ENCODE results near the gene STAB1.

The STAB1 gene

DNA sequence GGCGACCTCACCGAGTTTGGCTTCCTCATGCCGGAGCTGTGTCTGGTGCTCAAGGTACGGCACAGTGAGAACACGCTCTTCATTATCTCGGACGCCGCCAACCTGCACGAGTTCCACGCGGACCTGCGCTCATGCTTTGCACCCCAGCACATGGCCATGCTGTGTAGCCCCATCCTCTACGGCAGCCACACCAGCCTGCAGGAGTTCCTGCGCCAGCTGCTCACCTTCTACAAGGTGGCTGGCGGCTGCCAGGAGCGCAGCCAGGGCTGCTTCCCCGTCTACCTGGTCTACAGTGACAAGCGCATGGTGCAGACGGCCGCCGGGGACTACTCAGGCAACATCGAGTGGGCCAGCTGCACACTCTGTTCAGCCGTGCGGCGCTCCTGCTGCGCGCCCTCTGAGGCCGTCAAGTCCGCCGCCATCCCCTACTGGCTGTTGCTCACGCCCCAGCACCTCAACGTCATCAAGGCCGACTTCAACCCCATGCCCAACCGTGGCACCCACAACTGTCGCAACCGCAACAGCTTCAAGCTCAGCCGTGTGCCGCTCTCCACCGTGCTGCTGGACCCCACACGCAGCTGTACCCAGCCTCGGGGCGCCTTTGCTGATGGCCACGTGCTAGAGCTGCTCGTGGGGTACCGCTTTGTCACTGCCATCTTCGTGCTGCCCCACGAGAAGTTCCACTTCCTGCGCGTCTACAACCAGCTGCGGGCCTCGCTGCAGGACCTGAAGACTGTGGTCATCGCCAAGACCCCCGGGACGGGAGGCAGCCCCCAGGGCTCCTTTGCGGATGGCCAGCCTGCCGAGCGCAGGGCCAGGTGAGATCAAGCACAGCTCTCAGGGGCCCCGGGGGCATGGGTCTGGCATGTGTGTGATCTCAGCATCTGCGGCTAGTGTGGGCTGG, 7.1 kb upstream of the STAB1 start:
- no peak for DNase-seq

DNA sequence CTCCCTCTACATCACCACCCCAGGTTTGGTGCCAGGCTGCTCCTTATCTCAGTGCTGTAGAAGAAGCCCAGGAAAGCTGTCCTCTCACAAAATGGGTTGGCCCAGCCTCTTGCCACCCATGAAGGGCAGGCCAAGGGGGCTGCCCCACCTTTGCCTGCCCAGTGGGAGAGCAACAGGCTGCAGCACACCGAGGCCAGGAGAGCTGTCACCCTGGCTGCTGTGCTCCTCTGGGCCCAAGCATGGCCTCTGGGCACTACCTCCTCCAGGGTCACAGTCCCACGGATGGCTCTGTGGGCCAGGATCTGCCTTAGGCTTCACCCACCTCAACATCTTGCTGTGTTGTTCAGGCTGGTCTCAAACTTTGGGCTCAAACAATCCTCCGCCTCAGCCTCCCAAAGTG, 6.4 kb upstream of the STAB1 start:
- no peak for DNase-seq

DNA sequence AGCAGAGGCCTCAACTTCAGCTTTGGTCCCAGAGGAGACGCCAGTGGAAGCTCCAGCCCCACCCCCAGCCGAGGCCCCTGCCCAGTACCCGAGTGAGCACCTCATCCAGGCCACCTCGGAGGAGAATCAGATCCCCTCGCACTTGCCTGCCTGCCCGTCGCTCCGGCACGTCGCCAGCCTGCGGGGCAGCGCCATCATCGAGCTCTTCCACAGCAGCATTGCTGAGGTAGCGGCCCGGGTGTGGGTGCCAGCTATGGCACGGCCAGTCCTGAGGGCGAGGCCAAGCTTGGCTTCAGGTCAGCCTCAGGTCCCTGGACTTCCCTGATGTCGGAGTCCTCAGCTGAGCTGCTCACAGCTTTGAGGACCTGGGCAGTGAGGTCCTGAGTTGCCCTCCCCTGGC, 5.7 kb upstream of the STAB1 start:
- DNase-seq = no peak

DNA sequence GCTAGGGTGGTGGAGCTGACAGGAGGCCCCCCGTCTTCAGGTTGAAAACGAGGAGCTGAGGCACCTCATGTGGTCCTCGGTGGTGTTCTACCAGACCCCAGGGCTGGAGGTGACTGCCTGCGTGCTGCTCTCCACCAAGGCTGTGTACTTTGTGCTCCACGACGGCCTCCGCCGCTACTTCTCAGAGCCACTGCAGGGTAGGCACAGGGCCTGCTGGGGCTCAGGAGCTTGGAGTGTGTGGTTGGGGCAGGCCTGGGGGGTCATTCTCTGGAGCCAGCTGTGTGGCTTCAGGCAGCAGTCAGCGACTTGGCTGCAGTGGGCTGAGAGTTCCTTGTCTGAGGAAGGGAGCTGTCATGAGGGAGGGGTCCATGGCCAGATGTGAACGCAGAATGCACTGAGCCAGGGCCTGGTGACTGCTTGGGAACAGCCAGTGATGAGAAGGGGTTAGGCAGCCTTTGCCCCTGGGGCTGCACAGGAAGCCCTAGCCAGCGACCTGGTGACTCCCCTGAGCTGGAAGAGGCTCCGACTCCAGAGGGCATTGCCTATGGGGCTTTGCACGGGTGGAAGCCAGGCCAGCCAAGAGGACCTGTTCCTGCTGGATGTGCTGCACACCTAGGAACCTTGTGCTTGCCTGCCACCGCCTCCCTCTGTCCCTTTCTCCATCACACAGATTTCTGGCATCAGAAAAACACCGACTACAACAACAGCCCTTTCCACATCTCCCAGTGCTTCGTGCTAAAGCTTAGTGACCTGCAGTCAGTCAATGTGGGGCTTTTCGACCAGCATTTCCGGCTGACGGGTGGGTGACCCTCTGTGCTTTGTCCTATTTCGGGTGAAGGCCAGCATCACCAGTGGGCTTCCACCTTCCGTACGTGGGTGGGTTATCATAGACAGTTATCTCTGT, 4.9 kb upstream of the STAB1 start:
- DNase-seq = no peak

DNA sequence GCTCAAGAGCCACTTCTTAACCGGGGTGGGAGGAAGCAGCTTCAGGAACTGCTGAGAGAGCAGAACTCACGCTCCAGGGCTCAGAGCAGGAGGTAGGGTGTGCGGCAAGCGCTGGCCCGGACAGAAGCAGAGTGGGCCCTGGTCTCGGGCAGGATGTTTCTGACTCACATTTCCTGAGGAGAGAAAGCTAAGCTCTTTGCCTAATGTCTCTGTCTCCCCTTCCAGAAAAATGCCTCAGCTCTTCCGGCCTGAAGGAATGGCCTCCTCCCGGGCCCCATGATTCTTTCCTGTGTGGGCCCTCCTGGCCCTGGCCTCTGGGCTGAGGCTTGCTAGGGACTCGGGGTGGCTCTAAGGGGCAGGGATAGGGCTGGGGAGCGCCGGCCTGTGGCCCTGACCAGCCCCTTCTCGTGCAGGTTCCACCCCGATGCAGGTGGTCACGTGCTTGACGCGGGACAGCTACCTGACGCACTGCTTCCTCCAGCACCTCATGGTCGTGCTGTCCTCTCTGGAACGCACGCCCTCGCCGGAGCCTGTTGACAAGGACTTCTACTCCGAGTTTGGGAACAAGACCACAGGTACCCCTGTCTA, 4.1 kb upstream of the STAB1 start:
- DNase-seq = no peak

DNA sequence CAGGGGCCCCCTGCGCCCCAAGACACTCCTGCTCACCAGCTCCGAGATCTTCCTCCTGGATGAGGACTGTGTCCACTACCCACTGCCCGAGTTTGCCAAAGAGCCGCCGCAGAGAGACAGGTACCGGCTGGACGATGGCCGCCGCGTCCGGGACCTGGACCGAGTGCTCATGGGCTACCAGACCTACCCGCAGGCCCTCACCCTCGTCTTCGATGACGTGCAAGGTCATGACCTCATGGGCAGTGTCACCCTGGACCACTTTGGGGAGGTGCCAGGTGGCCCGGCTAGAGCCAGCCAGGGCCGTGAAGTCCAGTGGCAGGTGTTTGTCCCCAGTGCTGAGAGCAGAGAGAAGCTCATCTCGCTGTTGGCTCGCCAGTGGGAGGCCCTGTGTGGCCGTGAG, 3.1 kb upstream of the STAB1 start:
- no peak for DNase-seq

DNA sequence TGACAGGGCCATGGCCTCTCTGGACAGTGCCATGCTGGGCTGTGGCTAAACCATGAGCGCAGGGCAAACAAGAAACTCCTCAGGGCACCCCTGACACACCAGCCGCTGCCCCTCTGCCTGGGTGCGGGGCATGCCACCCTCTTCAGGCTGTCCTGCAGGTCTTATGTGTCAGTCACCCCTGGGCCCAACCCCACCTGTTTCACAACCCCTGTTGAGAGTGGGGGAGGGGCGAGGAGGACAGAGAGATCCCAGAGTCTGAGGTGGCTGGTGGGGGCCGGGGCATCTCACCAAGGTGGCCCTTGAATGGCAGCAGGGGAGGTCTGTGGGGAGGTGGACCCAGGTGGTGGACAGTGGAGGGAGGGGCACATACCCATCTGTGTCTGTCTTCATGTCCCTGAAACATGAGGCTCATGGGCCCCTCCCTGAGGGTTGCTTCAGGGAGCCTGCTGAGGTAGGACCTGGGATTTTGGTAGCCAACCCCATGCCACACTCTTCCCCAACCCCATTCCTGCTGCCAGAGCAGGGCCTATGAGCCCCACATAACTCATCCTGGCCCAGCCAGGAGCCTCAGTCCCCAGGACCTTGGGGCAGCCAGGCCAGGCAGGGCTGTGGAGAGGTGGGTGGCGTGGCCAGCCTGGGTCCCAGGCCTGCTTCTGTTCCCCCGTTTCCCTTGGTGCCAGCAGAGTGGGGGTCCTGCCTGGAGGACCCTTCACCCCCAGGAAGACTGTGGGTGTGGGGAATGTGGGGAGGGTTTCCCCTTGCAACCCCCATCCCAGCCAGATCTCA, 1.7 kb upstream of the STAB1 start:
- no peak for DNase-seq

DNA sequence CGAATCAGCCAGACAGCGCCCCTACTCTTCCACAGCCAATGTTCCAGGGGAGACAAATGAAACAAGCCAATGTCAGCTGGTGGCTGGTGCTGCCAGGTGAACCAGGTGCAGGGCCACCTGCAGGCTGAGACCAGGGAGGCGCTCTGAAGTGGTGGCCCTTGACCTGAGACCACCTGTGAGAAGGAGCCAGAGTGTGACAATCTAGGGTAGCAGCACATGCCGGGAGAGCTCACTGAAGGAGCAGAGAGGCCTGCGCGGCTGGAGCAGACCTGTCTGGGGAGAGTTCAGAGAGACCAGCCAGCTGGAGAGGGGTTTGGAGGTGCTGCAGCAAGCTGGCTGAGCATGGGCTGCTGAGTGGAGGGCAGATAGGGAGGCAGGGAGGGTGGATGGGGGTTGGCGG, 693 bp upstream of the STAB1 start:
- DNase-seq = peak; percentile 4

DNA sequence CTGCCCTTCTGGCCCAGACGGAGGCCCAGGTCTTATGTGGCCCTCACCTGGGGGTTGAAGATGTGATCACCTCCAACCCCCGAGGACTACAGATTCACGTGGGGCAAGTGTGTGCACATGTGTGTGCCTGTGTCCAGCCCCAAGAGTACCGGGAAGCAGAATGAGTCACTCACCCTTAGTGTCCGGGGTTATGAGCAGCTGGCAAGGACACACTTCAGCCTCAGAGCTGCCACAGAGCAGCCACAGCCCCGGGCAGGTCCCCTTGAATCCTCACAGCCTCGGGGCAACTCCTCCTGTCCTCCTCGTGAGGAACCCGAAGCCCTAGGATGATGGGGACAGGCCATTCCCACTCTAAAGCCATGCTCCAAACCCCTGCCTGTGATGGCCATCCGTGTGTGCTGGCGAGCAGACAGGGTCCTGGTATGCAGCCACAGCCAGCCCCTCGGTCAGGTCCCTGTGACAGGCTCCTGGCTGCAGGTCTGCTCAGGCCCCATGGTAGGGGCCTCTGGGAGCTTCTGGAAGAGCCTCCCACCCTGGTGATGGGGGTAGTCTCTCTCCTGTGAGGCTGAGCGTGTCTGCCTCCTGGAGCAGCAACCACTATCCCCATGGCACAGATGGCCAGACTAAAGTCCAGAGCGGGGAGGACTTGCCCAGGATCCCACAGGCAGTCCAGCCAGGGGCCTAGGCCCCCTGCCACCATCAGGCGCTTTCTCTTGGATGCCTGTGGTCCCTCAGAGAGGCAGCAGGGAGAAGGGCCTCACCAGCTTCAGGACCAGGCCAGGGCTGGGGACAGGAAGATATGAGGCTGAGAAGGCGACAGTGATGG, 852 bp downstream of the STAB1 start:
- DNase-seq = no peak

DNA sequence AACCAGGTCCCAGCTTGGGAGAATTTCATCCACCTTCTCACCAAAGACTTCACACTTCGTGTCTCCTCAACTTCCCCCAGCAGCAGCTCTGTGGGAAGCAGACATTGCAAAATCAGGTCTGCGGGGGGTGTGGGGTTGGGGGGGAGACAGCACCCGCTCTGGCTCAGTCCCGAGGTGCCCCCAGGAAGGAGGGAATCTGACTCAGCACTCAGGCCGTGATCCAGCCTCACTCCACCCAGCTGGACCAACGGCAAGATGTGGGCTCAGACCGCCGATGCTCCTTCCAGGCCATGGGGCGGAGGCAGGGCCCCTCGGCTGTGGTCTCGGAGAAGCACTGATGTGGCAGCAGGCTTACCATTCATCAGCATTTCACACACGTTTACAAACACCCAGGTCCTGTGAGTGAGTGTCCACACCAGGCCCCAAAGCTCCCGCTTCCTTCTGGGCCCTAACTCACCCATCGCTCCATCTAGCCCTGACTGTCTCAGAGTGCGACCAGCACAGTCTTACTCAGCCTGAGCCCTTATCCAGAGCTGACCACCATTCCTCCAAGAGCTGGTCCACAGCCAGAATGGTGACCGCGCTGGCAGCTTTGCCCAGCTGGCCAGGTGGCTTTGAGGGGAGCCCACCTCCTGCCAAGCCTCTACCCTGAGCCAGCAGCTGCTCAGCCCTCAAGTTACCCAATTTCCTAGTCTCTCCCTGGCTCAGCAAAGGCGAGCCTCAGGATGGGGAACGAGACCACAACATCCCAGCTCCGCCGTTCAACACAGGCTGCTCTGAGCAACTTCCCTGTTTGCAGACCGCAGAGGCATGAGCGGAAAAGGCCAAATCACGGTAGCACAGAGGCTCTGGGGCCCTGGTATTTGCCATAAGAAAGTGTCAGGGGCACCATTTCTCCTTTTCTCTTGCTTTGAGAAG, 3.3 kb downstream of the STAB1 start:
- DNase-seq = no peak

DNA sequence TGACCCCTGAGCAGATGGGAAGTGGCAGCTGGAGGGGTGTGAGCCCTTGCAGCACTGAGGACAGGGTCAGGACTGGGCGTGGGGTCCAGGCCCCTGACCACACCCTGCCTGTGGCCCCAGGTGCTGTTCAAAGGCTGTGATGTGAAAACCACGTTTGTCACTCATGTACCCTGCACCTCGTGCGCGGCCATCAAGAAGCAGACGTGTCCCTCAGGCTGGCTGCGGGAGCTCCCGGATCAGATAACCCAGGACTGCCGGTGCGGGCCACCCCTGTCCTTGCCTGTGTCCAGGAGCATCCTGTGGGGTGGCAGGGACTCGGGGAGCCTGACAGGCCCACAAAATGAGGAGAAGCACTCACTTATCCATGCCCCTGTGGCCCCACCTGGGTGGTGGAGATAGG, 5.9 kb downstream of the STAB1 start:
- DNase-seq = no peak

DNA sequence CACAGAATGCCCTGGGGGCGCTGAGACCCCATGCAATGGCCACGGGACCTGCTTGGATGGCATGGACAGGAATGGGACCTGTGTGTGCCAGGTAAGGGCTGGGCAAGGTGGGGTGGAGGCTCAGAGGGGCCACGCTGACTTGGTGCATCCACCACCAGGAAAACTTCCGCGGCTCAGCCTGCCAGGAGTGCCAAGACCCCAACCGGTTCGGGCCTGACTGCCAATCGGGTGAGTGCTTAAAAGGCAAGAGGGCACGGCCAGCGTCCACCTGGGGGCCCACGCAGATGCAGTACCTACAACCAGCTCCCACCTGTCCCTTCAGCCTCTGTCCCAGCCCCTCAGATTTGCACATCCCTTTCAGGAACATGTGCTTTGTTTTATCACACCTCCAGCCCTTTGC, 6.9 kb downstream of the STAB1 start:
- DNase-seq = no peak

DNA sequence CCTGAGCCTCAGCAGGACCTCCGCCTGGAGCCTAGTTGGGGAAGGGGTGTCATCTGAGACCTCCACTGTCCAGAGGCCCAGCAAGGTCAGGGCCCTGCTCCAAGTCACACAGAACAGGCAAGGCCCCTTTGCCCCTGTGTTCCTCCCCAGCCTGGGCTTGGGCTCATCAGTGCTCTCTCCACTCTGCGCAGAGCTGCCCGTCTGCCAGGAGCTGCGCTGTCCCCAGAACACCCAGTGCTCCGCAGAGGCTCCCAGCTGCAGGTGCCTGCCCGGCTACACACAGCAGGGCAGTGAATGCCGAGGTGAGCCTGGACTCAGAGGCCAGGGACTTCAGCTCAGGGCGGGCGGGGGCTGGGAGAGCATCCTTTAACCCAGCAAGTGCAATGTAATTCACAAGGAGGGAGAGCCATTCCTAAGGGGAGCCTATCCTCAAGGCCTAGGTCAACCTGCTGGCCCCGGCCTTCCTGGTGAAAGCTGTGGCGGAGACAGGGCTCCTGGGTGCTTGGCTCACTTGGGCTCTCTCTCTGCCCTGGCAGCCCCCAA, 7.7 kb downstream of the STAB1 start:
- no peak for DNase-seq

DNA sequence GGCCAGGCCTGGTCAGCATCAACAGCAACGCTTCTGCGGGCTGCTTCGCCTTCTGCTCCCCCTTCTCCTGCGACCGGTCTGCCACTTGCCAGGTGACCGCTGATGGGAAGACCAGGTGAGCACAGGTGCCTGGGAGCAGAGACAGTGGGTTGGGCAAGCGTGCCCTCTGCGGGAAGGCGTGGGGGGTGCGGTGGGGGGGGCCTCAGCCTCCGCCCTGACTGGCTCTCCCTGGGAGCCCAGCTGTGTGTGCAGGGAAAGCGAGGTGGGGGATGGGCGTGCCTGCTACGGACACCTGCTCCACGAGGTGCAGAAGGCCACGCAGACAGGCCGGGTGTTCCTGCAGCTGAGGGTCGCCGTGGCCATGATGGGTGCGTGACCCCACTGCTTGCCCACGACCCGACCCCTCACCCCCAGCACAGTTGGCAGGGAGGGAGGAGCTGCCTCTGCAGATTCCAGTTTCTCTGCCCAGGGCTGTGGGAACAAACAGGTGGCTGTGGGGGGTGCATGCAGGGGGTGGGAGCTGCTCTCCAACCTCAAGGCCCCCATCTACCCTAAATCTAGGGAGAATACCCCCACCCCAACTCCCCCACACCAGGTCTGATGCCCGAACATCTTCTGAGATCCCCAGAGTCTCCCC, 8.8 kb downstream of the STAB1 start:
- no peak for DNase-seq

DNA sequence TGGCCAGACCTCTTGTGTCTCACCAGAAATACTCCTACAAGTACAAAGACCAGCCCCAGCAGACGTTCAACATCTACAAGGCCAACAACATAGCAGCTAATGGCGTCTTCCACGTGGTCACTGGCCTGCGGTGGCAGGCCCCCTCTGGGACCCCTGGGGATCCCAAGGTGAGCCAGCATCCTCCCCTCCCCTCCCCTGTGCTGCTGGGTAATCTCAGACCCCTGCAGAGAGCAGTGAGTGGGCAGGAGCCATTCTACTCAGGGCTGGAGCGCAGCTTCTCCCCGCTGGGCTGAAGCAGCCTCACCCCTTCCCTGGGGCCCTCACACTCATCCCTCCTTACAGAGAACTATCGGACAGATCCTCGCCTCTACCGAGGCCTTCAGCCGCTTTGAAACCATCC, 9.8 kb downstream of the STAB1 start:
- DNase-seq = no peak

DNA sequence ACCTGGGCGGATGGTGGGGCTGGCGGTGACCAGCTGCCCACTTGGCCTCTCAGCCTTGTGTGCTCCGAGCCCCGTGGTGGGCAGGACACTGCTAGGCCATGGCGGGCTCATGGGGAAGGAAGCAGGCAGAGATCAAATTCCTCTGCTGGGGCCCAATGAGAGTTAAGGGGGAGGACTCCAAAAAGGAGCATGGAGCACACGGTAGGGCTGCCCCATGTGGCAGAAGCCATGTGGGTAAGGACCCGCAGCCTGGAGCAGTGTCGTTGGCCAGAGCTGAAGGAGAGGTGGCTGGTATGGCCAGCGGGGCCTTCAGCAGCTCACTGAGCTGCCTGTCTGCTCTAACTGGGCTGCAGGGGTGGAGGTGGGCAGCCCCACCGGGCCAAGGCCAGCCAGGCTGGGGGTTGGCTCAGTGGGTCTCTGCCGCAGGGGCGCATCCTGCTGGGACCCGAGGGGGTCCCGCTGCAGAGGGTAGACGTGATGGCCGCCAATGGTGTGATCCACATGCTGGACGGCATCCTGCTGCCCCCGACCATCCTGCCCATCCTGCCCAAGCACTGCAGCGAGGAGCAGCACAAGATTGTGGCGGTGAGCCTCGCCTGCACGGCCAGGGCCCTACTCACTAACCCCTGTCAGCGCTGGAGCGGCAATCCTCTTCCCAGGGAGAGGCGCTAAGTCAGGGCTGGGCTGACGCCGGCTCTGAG, 11.3 kb downstream of the STAB1 start:
- DNase-seq = no peak

DNA sequence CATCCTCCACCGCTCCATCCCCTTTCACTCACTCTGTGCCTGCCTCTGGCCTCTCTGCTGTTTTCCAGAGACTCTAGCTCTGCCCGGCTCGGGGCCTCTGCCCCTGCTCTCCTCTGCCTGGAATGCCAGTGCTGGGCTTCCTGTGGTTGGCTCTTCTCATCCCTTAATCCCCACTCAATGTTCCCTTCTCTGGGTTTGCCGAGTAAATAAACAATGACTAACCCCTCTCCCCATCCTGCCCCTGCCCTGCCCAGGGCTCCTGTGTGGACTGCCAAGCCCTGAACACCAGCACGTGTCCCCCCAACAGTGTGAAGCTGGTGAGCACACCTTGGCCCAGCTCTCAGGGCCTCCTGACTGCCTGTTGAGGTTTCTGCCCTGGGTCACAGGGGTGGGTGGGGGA, 12.2 kb downstream of the STAB1 start:
- no peak for DNase-seq

DNA sequence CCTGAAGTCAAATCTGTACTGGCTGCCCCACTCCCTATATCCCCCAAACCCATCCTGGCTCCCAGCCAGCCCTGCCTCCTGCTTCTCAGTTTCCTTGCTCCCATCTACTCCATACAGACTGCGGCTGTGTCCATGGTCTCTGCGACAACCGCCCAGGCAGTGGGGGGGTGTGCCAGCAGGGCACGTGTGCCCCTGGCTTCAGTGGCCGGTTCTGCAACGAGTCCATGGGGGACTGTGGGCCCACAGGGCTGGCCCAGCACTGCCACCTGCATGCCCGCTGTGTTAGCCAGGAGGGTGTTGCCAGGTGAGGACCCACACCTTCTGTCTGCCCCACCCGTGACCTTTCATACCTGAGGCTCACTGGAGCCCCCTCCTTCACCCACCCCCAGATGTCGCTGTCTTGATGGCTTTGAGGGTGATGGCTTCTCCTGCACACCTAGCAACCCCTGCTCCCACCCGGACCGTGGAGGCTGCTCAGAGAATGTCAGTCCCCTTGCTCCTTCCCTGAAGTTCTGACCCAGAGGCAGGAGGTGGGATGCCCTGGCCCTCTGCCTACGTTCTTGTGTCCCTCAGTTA, 14.7 kb downstream of the STAB1 start:
- no peak for DNase-seq

DNA sequence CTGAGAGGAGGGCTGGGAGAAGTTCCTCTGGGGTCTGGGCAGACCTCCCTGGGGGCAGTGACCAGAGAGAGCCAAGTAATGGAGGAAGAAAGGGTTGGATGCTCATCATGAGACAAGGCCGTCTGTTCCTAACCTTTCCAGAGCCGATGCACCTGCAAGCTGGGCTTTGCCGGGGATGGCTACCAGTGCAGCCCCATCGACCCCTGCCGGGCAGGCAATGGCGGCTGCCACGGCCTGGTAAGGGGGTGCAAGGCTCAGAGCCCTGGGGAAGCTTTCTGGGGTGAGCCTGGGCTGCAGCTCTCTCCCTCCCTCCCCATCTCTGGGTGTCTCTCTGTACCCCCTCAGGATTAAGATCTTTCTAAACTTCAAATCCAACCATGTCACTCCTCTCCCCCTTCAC, 16.4 kb downstream of the STAB1 start:
- no peak for DNase-seq

Measured in NCI-H1105 (cell line).